ENCODE results near the gene RNF224. TPM values are rescaled to one million over a fixed set of nuclear protein-coding genes. Genes with fewer than 3 reads are reported as not detected.

The RNF224 gene
- total RNA-seq, 1 experiment from 2014 or later = not detected

DNA sequence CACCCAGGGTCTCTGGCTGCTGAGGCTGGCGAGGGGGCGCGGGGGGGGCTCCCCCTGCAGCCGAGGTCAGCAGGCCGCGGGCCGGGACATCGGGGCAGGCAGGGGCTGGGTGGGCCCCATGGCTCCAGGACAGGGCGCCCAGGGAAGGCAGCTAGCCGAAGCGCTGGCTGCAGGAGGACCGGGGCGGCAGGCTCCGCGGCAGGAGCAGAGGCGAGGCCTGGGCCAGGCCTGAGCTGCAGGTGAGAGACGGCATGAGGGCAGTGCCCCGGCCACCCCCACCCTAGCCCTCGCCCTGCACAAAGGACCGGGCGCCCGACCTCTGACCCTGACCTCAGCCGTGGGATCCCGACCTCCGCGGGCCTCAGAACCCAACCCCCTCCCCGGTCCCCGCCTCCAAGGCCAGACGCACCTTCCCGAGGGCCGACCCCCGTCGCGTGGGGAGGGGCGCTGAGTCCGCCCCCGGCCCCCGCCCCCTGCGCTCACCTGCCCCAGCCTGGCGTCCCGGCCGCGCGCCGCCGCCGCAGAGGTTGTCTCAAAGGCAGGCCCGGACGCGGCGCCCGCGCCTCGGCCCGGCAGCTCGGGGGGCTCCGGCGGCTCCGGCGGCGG lies 5.7 kb upstream of the RNF224 start:
- Histone ChIP-seq H3K36me3 (ENCODE audit: insufficient read depth, low read length, poor library complexity, severe bottlenecking) (no peaks in the 10 kb centered on the region), H3K27me3 (replicated peaks; ENCODE audit: insufficient read depth, low read depth, low read length, poor library complexity) (no peaks in the 10 kb centered on the region), H3K9me3 (ENCODE audit: low read depth, low read length, poor library complexity, severe bottlenecking) (no peaks in the 10 kb centered on the region), H3K27ac (ENCODE audit: low read depth, low read length, poor library complexity, severe bottlenecking) (peak overlapping the region; percentile 67), H3K4me1 (ENCODE audit: insufficient read depth, low read length, poor library complexity, severe bottlenecking) (peaks cover 9% of the 10 kb centered on the region), H3K4me3 (ENCODE audit: low read depth, low read length, poor library complexity, severe bottlenecking) (peak overlapping the region; percentile 72)
- ChIA-PET CTCF (no interaction called here), POLR2A (ENCODE audit: low non-redundant PET) (no interaction called here)
- BruUV-seq (replicated peaks) = no TSS peak
- TF ChIP-seq CTCF (conservative IDR thresholded peaks at IDR 0.05; ENCODE audit: low read depth, low read length) (no peak), EZH2 (IDR thresholded peaks at IDR 0.05; ENCODE audit: borderline replicate concordance, low read depth, low read length, poor library complexity, severe bottlenecking) (no peak)
- intact Hi-C loops (cut with micrococcal nuclease; ENCODE audit: unreplicated experiment) = loop anchor here (5.0 kb wide), 1 partner anchor 429 kb away; the partner anchor contains the start of gene TMEM141
- no peak for DNase-seq (ENCODE audit: low spot score)

DNA sequence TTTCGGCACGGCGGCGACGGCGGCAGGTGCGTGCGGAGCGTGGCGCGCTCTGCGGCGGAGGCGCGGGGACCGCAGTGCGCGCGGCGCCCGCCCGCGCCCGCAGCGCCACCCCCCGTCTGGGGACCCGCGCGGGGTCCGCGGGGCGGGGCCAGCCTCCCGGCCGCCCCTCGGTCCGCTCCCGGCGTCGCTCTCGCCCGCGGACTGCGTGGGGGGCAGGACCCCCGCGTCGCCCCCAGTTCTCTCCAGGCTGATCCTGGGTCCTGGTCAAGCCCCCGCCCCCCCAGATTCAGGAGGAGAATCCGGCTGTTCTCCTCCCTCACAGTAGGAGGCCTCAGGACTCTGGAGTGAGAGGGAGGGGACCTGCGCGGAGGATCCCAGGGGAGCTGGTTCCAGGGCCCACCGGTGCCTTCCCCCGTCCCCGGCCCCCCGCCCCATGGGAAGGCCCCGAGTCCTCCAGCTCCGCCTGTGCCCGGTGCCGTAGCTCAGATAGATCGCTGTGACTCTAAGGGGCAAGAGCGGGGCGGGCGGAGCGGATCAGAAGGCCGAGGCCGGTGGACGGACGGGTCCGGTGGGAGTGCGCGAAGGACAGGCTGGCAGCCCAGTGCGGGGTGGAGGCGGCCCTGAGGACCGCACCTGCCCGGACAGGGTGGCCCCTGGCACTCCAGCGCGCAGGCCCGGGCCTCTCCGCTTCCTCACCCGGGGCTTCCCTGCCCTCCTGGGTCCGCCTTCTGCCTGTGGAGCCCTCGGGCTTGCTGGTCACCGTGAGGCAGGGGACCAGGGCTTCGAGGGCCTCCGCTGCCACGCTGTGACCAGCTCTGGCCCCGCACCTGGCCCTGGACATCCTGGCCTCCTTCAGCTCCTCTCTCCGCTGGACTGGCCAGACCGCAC lies 4.9 kb upstream of the RNF224 start, which contains the start of gene RNF208:
TSS of gene RNF208 (minus strand) at position 51 of the 888 bp plus-strand sequence. CDS start 1,028 bp downstream, outside the sequence.
- BruUV-seq (replicated peaks) = no TSS peak
- Histone ChIP-seq H3K4me3 (ENCODE audit: low read depth, low read length, poor library complexity, severe bottlenecking) (peak within 1 kb of the TSS; percentile 72), H3K27ac (ENCODE audit: low read depth, low read length, poor library complexity, severe bottlenecking) (peak within 1 kb of the TSS; percentile 67), H3K36me3 (ENCODE audit: insufficient read depth, low read length, poor library complexity, severe bottlenecking) (no peaks in the 10 kb centered on the region), H3K9me3 (ENCODE audit: low read depth, low read length, poor library complexity, severe bottlenecking) (no peaks in the 10 kb centered on the region), H3K4me1 (ENCODE audit: insufficient read depth, low read length, poor library complexity, severe bottlenecking) (peaks cover 9% of the 10 kb centered on the region), H3K27me3 (replicated peaks; ENCODE audit: insufficient read depth, low read depth, low read length, poor library complexity) (no peaks in the 10 kb centered on the region)
- no peak for DNase-seq (ENCODE audit: low spot score)
- ChIA-PET POLR2A (ENCODE audit: low non-redundant PET) (no interaction called here), CTCF (interaction anchor here (0.5 to 1.7 kb wide), 5 partner anchors 12 to 224 kb away, joined by 3 to 22 read pairs (median 4); no protein-coding TSS in a partner anchor)
- TF ChIP-seq EZH2 (IDR thresholded peaks at IDR 0.05; ENCODE audit: borderline replicate concordance, low read depth, low read length, poor library complexity, severe bottlenecking) (no peak), CTCF (conservative IDR thresholded peaks at IDR 0.05; ENCODE audit: low read depth, low read length) (no peak)
- intact Hi-C loops (cut with micrococcal nuclease; ENCODE audit: unreplicated experiment) = loop anchor here (5.0 kb wide), 1 partner anchor 430 kb away; the partner anchor contains the start of gene TMEM141

GRCh38 chr9:137223078-137223970 lies 4.0 kb upstream of the RNF224 start:
- no TSS peak for BruUV-seq (replicated peaks)
- Histone ChIP-seq H3K36me3 (ENCODE audit: insufficient read depth, low read length, poor library complexity, severe bottlenecking) (no peaks in the 10 kb centered on the region), H3K27ac (ENCODE audit: low read depth, low read length, poor library complexity, severe bottlenecking) (peak overlapping the region; percentile 87), H3K4me1 (ENCODE audit: insufficient read depth, low read length, poor library complexity, severe bottlenecking) (peaks cover 9% of the 10 kb centered on the region), H3K9me3 (ENCODE audit: low read depth, low read length, poor library complexity, severe bottlenecking) (no peaks in the 10 kb centered on the region), H3K4me3 (ENCODE audit: low read depth, low read length, poor library complexity, severe bottlenecking) (peak overlapping the region; percentile 72), H3K27me3 (replicated peaks; ENCODE audit: insufficient read depth, low read depth, low read length, poor library complexity) (no peaks in the 10 kb centered on the region)
- peak; percentile 99 for DNase-seq (ENCODE audit: low spot score)
- ChIA-PET POLR2A (ENCODE audit: low non-redundant PET) (interaction anchor here (0.6 to 0.7 kb wide), 3 partner anchors 17 to 152 kb away, joined by 3 to 16 read pairs (median 9); no protein-coding TSS in a partner anchor), CTCF (interaction anchor here (0.6 to 1.7 kb wide), 9 partner anchors 9 to 339 kb away, joined by 3 to 22 read pairs (median 5); no protein-coding TSS in a partner anchor)
- intact Hi-C loops (cut with micrococcal nuclease; ENCODE audit: unreplicated experiment) = loop anchor here (5.0 kb wide), 1 partner anchor 431 kb away; the partner anchor contains the start of gene TMEM141
- TF ChIP-seq EZH2 (IDR thresholded peaks at IDR 0.05; ENCODE audit: borderline replicate concordance, low read depth, low read length, poor library complexity, severe bottlenecking) (no peak), CTCF (conservative IDR thresholded peaks at IDR 0.05; ENCODE audit: low read depth, low read length) (no peak)

Data from A673 (cell line).